ENCODE results near the gene SUSD2.

SUSD2 gene

DNA sequence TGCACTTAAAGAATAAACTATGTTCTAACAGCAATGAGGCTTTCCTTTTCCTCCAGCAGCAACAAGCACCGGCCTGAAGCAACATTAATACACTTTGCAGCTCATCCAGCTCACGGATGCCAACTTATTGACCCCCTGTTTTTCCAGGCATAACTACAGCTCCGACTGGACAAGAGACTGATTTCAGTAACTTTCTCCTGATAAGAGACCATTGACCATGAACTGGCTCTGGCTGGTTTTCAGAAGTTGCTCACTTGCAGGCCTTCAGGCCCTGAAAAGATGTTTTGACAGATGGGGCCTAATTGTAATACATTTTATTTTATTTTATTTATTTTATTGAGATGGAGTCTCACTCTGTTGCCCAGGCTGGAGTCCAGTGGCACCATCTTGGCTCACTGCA, 36.1 kb downstream of the SUSD2 start:
- TF ChIP-seq, protein P1, sequence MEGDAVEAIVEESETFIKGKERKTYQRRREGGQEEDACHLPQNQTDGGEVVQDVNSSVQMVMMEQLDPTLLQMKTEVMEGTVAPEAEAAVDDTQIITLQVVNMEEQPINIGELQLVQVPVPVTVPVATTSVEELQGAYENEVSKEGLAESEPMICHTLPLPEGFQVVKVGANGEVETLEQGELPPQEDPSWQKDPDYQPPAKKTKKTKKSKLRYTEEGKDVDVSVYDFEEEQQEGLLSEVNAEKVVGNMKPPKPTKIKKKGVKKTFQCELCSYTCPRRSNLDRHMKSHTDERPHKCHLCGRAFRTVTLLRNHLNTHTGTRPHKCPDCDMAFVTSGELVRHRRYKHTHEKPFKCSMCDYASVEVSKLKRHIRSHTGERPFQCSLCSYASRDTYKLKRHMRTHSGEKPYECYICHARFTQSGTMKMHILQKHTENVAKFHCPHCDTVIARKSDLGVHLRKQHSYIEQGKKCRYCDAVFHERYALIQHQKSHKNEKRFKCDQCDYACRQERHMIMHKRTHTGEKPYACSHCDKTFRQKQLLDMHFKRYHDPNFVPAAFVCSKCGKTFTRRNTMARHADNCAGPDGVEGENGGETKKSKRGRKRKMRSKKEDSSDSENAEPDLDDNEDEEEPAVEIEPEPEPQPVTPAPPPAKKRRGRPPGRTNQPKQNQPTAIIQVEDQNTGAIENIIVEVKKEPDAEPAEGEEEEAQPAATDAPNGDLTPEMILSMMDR (IDR thresholded peaks at IDR 0.05; ENCODE audit: low read depth, low read length, missing control alignments): no peak
- H3K4me3 ChIP-seq (ENCODE audit: low read depth, low read length): no peak overlapping the region
- no peak for DNase-seq (ENCODE audit: low read depth)

DNA sequence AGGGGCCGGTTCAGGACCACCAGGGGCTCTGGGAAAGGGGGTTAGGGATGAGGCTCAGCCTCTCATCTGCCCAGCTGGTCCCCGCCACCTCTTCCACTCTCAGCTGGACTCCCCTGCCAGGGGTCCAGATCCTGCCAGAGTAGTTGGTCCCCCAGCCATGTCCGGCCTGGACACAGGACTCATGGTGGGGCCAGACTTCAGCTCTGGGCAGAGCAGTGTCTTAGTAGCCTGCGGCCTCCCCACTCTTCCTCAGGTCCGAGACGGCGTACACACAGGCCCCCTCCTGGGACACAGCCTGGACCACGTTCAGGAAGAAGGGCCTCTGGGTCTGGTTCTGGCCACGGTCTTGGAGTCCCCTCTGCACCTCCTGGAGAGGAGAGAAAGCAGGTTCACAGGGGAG, 38.5 kb downstream of the SUSD2 start:
- no peak for DNase-seq (ENCODE audit: low read depth)
- no peak overlapping the region for H3K4me3 ChIP-seq (ENCODE audit: low read depth, low read length)
- TF ChIP-seq, protein P1 (IDR thresholded peaks at IDR 0.05; ENCODE audit: low read depth, low read length, missing control alignments): no peak

DNA sequence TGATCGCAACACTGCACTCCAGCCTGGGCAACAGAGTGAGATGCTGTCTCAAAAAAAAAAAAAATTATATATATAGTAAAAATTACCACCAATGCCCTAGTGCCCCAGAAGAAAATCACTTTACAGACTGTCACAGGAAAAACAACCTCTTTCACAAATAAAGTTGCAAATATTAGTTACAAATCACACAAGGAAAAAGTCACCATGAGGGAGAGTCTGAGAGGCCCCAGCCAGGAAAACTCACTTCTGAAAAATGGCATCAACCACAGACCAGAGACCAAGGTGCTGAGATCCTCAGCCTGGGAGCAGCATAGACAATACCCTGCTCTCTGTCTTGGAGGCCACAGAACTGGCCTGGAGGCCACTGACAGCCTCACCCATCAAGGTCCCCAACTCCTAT, 43.2 kb downstream of the SUSD2 start:
- H3K4me3 ChIP-seq (ENCODE audit: low read depth, low read length): no peak overlapping the region
- TF ChIP-seq, protein P1 (IDR thresholded peaks at IDR 0.05; ENCODE audit: low read depth, low read length, missing control alignments): no peak
- DNase-seq (ENCODE audit: low read depth): no peak

GRCh38 chr22:24225044-24225601, 43.8 kb downstream of the SUSD2 start:
- TF ChIP-seq, protein P1 (IDR thresholded peaks at IDR 0.05; ENCODE audit: low read depth, low read length, missing control alignments): no peak

DNA sequence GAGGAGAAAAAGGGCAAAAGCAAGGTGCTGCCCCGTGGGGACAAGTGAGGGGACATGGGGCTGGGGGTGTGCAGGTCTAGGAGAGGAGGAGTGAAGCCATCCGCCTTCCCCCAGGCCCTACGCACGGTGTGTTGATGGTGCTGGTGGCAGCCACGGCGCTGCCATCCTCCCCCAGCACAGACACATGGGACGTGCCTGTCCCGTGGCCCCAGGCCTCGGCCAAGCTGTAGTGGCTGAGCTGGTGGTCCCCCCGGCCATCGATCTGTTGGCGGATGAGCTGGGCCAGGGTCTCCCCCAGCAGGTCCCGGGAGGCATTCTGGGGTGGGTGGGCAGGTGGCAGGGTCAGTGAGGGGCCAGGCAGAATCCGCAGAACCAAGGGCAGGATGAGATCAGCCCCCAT, 44.7 kb downstream of the SUSD2 start:
- TF ChIP-seq, protein P1 (IDR thresholded peaks at IDR 0.05; ENCODE audit: low read depth, low read length, missing control alignments): no peak
- no peak overlapping the region for H3K4me3 ChIP-seq (ENCODE audit: low read depth, low read length)
- no peak for DNase-seq (ENCODE audit: low read depth)

More at GRCh38 chr22:24225044-24225601, 43.8 kb downstream of the SUSD2 start:
- no peak overlapping the region for H3K4me3 ChIP-seq (ENCODE audit: low read depth, low read length)
- no peak for DNase-seq (ENCODE audit: low read depth)

DNA sequence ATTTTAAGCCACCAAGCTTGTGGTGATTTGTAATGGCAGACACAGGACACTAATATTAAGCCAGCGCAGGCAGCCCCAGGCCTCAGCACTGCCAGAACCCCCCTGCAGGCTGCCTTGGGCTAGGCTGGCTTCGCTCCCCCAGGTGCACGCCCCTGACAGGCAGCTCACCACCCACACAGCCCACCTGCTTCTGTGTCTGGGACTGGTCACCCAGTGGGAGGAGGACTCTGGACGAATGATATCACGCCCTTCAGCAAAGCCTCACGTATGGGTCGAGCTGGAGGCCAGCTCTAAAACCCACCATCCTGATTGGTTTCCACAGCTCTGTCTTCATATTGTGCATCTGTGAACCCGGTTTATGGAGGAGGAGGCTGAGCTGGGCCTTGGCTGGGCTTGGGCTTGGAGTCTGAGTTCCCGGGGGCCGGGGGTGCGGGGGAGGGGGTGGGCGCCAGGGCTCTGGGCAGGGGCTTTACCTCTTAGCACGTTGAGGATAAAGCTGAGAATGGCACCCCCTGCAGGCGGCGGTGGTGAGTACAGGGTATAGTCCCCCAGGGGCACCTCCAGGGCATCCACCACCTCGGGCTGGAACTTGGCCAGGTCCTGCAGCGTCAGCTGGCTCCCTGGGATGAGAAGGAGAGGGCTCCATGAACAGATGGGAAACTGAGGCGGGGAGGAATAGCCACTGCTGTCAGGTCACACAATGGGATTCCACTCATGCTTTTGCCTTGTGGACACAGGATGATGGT, 49.8 kb downstream of the SUSD2 start:
- TF ChIP-seq, protein P1 (IDR thresholded peaks at IDR 0.05; ENCODE audit: low read depth, low read length, missing control alignments): peak; percentile 67
- no peak for DNase-seq (ENCODE audit: low read depth)

GRCh38 chr22:24231706-24232105, 50.4 kb downstream of the SUSD2 start:
- DNase-seq (ENCODE audit: low read depth): no peak
- TF ChIP-seq, protein P1 (IDR thresholded peaks at IDR 0.05; ENCODE audit: low read depth, low read length, missing control alignments): no peak
- H3K4me3 ChIP-seq (ENCODE audit: low read depth, low read length): no peak overlapping the region

More for the DNA sequence above, 49.8 kb downstream of the SUSD2 start:
- no peak overlapping the region for H3K4me3 ChIP-seq (ENCODE audit: low read depth, low read length)
